ENCODE measurements around the gene CENPT.
A peak's percentile ranks its signal among the peaks of the same experiment; 100 is the strongest.

The CENPT gene

DNA sequence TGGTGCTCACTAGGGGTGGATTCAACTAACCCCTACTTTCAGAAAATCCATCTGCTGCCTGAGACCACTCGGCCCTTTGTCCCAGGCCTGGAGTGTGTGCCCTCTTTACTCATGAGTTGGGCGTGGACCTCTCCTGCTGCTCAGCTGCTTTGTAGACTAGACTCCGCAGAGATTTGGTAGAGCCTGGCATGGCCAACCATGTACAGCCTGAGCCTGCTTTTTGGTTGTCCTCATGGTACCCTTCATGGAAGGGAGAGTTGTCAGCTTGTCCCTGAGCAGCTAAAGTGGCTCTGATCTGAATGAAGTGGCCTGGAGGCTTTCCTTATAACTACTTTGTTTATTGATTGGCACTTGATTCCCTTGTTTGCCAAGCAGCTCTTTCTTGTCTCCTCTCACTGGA is 26.9 kb upstream of the CENPT start:
- DNase-seq (ENCODE audit: extremely low read depth, low read depth), result no peak
- TF ChIP-seq, protein P1, sequence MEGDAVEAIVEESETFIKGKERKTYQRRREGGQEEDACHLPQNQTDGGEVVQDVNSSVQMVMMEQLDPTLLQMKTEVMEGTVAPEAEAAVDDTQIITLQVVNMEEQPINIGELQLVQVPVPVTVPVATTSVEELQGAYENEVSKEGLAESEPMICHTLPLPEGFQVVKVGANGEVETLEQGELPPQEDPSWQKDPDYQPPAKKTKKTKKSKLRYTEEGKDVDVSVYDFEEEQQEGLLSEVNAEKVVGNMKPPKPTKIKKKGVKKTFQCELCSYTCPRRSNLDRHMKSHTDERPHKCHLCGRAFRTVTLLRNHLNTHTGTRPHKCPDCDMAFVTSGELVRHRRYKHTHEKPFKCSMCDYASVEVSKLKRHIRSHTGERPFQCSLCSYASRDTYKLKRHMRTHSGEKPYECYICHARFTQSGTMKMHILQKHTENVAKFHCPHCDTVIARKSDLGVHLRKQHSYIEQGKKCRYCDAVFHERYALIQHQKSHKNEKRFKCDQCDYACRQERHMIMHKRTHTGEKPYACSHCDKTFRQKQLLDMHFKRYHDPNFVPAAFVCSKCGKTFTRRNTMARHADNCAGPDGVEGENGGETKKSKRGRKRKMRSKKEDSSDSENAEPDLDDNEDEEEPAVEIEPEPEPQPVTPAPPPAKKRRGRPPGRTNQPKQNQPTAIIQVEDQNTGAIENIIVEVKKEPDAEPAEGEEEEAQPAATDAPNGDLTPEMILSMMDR (IDR thresholded peaks at IDR 0.05; ENCODE audit: low read depth, low read length), result no peak

DNA sequence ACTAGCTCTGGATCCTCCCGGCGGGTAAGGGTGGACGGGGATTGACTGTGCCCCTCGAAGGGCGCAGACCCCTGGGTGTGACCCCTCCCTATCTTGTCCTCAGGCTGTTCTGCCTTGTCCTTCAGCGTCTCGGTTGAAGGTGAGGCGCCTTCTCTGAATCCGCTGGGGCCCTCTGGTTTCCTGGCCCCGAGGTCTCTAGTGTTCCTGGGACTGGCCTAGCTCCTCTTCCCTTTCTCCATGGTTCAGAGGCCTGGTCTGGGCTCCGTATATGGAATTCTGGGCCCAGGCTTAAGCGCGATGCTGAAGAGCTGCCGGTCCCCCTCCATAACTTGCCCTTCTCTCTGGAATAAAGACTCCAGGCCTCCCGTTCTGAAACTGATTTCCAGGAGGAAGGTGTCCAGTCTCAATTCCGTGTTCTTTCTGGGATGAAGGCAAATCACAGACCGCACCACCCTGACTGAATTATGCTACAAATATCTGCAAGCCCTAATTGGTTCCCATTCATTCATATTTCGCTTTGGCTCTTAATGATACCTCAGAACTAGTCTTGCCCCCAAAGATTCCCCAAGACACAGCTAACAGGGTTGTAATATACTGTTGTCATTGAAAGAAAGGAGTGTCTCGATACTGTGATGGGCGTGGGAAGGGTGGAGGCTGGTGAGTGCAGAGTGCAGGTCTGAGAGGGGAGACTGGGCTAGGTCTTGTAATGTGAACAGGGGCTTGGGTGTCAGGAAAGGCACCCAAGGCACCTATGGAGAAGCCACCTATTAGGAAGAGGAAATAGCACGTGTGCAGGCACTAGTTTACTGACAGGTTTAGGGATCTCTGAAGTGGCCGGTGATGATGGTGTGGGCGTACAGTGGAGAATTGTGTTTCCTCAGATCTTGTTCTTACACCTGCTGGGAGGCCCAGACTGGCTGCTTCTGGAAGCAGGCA is 26.2 kb upstream of the CENPT start:
- TF ChIP-seq, protein P1 (IDR thresholded peaks at IDR 0.05; ENCODE audit: low read depth, low read length), result no peak
- no peak for DNase-seq (ENCODE audit: extremely low read depth, low read depth)

DNA sequence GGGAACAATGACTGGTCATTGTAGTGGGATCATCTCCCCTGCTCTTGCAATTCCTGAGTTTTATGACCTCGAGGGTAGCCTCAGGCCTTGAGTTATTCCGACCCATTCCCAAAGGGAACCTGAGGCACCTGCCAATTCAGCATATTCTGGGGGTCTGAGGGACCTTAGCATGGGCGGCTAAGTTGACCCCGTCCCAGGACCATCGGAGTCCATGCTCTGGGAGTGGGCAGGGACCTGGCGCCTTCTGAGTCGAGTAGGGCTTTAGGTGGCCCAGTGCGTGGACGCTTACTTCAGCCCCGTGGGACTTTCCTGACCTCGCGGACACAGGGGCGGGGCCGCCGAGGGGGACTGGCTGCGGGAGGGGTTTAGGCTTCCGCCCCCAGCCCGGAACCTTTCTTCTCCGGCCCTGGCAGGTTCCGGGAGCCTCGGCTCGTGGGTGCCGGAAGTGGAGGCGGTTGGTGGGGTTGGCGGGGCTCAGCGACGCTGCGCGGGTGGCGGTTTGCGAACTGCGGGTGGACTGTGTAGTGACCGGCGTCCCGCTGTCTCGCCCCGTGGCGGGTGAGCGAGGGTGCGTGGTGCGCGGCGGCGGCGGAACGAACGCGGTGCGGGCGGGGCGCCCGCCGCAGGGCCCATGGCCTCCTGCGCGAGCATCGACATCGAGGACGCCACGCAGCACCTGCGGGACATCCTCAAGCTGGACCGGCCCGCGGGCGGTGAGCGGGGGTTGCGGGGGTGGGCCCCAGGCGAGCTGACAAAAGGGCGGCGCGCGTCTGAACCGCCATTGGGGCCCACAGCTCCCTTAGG is 25.3 kb upstream of the CENPT start, which contains the start of gene EDC4:
Gene EDC4, plus strand, starts transcription at position 422 of the 804 bp plus-strand sequence. Its CDS starts 210 bp downstream, at position 632.
- TF ChIP-seq, protein P1 (IDR thresholded peaks at IDR 0.05; ENCODE audit: low read depth, low read length), result no peak
- DNase-seq (ENCODE audit: extremely low read depth, low read depth), result peak; percentile 50

DNA sequence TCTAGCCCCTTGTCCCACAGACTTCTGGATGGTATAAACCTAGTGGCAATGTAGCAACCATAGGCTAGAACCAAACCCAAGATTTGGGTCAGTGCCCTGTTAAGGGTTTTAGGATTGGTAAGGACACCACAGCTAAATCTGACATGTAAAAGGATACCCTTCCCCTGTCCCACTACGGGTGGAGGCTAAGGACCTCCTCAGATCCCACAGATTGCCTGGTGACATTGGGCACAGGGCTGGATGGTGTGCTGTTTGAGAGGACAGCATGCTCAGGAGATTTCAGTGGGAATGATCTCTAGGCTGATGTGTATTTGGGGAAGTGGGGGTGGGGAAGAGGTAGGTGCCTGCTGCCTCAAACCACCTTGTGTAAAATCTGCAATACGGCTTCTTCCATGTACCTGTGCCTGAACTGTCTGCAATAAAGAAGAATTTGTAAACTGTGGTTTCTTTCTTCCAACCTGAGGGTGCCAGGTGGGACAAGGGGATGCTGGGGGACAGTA is 24.7 kb upstream of the CENPT start:
- DNase-seq (ENCODE audit: extremely low read depth, low read depth), result no peak

DNA sequence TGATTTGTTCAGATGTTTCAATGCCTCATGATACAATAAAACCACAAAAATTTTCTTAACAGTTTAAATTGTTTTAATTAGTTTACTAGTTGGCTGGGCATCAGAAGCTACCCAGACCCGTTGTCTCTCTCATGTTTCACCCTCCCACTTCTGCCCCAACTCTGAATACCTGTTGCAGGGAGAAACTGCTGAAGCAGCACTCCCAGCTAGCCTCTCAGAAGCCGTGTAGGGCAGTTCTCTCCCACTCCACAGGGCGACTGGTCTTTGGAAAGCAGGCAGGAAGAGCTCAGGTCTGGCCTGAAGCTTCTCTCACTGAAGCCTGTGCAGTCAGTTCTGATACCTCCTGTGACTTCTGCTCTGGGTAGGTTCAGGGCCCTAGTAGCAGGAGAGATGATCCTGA is 23.8 kb upstream of the CENPT start:
- DNase-seq (ENCODE audit: extremely low read depth, low read depth), result no peak
- TF ChIP-seq, protein P1 (IDR thresholded peaks at IDR 0.05; ENCODE audit: low read depth, low read length), result no peak

More for the DNA sequence above, 24.7 kb upstream of the CENPT start:
- TF ChIP-seq, protein P1 (IDR thresholded peaks at IDR 0.05; ENCODE audit: low read depth, low read length), result no peak

DNA sequence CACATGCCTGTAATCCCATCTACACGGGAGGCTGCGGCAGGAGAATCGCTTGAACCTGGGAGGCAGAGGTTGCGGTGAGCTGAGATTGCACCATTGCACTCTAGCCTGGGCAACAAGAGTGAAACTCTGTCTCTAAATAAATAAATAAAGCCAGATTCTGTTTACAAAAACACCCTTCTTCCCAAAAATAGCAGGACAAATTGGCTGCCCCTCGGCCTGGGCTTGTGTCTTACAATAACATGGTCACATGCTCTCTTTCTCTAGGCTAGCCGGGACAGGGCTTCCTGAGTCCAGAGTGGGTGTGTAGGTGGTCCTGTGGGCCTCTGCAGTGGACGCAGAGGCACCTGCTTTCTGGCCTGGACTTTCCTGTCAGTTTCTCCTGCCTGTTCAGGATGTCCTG is 22.2 kb upstream of the CENPT start:
- DNase-seq (ENCODE audit: extremely low read depth, low read depth), result no peak
- TF ChIP-seq, protein P1 (IDR thresholded peaks at IDR 0.05; ENCODE audit: low read depth, low read length), result no peak
